Measurements from ENCODE around the gene VAMP2. TPM values are rescaled to one million over a fixed set of nuclear protein-coding genes. Genes with fewer than 3 reads are reported as not detected.
A peak's percentile ranks its signal among the peaks of the same experiment; 100 is the strongest.

The VAMP2 gene
- total and polyA plus RNA-seq, 3 donors from 2014 or later = 66.3 to 116 (median 76.5) TPM

GRCh38 chr17:8121681-8122421 lies 40.9 kb downstream of the VAMP2 start:
- no peaks in the 10 kb centered on the region for H3K36me3 ChIP-seq (ENCODE audit: low read depth, missing control alignments)
- H3K4me3 ChIP-seq = peak overlapping the region; percentile 54 to 62
- no peaks in the 10 kb centered on the region for H3K9me3 ChIP-seq
- intact Hi-C loops (cut with DNase I; ENCODE audit: low total_unique reads) = loop anchor here (10.0 kb wide), 1 partner anchor 63 kb away; no protein-coding TSS in a partner anchor
- peak overlapping the region in 1 of 2 donors; percentile 4 for H3K27ac ChIP-seq
- peak; percentile 59 for DNase-seq
- WGBS, 2 donors = 0% methylated on average over 6 to 70 of the region's 76 CpGs
- peaks cover 48% of the 10 kb centered on the region for H3K4me1 ChIP-seq
- no peaks in the 10 kb centered on the region for H3K27me3 ChIP-seq
- TF ChIP-seq POLR2A (IDR thresholded peaks at IDR 0.05) (no peak), CTCF (IDR thresholded peaks at IDR 0.05) (peak; percentile 33 to 42 (median 35))

DNA sequence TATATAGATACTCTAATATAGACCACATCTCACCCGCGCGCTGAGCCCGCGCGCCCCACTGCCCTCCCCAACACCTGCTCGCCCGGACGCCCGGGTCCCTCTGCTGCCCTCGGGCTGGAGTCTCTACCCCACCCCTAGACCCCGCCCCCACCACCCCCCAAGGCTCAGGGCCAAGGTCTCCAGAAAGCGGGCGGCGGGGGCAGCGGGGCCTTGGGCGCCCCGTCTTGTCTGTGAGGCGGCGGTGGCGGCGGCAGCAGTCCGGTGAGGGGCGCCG lies 41.4 kb downstream of the VAMP2 start:
- peaks cover 48% of the 10 kb centered on the region for H3K4me1 ChIP-seq
- no peak overlapping the region for H3K27ac ChIP-seq
- intact Hi-C loops (cut with DNase I; ENCODE audit: low total_unique reads) = loop anchor here (10.0 kb wide), 1 partner anchor 63 kb away; no protein-coding TSS in a partner anchor
- H3K27me3 ChIP-seq = no peaks in the 10 kb centered on the region
- no peaks in the 10 kb centered on the region for H3K9me3 ChIP-seq
- H3K4me3 ChIP-seq = peak overlapping the region; percentile 54 to 62
- no peaks in the 10 kb centered on the region for H3K36me3 ChIP-seq (ENCODE audit: low read depth, missing control alignments)
- WGBS, 2 donors = 1 to 2% methylated on average over 15 to 24 of the region's 25 CpGs
- DNase-seq = no peak
- no peak for TF ChIP-seq POLR2A (IDR thresholded peaks at IDR 0.05)
- TF ChIP-seq CTCF (IDR thresholded peaks at IDR 0.05) = no peak

- Histone ChIP-seq H3K9me3 (no peaks in the 10 kb centered on the region), H3K27ac (peak overlapping the region in 1 of 2 donors; percentile 25), H3K4me3 (peak overlapping the region; percentile 54 to 62), H3K27me3 (no peaks in the 10 kb centered on the region), H3K36me3 (ENCODE audit: low read depth, missing control alignments) (no peaks in the 10 kb centered on the region), H3K4me1 (peaks cover 48% of the 10 kb centered on the region)
- peak in 1 of 3 experiments; percentile 18 for TF ChIP-seq CTCF (IDR thresholded peaks at IDR 0.05)
- TF ChIP-seq POLR2A (IDR thresholded peaks at IDR 0.05) = no peak
- 1% methylated on average over 40 of the region's 40 CpGs for whole genome bisulfite sequencing, 2 donors
- DNase-seq = peak; percentile 69
- intact Hi-C loops (cut with DNase I; ENCODE audit: low total_unique reads) = loop anchor here (10.0 kb wide), 1 partner anchor 64 kb away; no protein-coding TSS in a partner anchor
Measured at GRCh38 chr17:8120520-8121406, 42.0 kb downstream of the VAMP2 start.

DNA sequence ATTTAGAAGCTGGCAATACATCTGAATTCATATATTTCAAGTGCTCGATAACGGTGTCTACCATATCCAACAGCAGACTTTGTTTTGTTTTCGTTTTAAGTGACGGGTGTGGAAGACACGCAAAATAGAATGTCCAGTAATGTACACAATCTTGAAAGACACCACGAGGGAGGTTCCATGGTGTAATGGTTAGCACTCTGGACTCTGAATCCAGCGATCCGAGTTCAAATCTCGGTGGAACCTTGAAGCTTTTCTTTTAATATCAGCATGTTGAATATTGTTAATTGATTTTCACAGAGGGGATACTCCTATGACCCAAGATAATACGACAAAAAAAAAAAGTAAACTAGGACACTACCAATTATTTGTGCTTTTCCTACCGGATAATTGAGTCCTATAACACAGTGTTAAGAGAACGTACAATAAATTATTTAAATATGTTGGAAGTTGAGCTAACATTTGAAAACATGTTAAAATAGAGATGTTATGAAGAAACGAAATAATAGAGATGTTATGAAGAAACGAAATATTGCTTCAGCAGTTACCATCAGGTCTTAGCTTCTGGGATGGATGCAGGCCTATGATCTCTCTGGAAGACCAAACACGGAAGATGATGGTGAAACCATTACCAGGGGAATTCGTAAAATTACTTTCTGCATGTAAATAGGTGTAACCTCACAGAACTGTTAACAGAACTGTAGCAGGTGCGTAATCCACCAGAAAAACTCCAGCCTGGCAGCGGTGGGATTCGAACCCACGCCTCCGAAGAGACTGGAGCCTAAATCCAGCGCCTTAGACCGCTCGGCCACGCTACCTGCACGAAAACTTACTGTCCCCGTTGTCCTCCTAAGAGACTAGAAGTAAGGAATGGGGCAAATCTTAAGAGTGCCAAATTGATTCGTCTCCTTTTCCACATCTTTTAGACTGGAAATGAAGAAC lies 42.9 kb downstream of the VAMP2 start:
- peaks cover 41% of the 10 kb centered on the region for H3K4me1 ChIP-seq

More for the DNA sequence above, 42.9 kb downstream of the VAMP2 start:
- intact Hi-C loops (cut with DNase I; ENCODE audit: low total_unique reads) = loop anchor here (10.0 kb wide), 1 partner anchor 65 kb away; no protein-coding TSS in a partner anchor
- no peaks in the 10 kb centered on the region for H3K27me3 ChIP-seq
- H3K9me3 ChIP-seq = no peaks in the 10 kb centered on the region
- no peaks in the 10 kb centered on the region for H3K36me3 ChIP-seq (ENCODE audit: low read depth, missing control alignments)
- TF ChIP-seq POLR2A (IDR thresholded peaks at IDR 0.05) (no peak), CTCF (IDR thresholded peaks at IDR 0.05) (no peak)
- peak overlapping the region; percentile 69 to 81 for H3K27ac ChIP-seq
- WGBS, 2 donors = 0 to 1% methylated on average over 28 of the region's 28 CpGs
- peak overlapping the region; percentile 55 to 62 for H3K4me3 ChIP-seq
- DNase-seq = peak; percentile 87
